Measurements from ENCODE around the gene TMEM204.
A peak's percentile ranks its signal among the peaks of the same experiment; 100 is the strongest.

Gene TMEM204

DNA sequence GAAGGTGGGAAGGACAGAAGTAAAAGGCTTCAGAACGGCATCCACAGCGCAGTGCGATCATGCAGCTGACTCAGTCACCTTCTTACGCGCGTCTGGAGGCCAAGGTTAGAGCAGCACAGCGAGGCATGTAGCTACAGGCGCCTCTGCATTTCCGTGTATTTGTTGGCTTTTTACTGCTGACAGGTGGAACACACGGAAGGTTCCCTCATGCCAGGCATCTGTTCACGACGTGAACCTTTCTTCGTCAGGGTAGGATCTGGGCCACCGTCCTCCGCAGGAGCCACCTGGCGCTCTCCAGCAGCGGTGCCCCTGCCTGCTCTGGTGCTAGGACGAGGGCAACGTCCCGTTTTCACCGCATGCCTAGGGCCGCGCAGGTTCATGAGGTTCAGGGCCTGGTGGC, 15.3 kb downstream of the TMEM204 start:
- TF ChIP-seq, protein P1, sequence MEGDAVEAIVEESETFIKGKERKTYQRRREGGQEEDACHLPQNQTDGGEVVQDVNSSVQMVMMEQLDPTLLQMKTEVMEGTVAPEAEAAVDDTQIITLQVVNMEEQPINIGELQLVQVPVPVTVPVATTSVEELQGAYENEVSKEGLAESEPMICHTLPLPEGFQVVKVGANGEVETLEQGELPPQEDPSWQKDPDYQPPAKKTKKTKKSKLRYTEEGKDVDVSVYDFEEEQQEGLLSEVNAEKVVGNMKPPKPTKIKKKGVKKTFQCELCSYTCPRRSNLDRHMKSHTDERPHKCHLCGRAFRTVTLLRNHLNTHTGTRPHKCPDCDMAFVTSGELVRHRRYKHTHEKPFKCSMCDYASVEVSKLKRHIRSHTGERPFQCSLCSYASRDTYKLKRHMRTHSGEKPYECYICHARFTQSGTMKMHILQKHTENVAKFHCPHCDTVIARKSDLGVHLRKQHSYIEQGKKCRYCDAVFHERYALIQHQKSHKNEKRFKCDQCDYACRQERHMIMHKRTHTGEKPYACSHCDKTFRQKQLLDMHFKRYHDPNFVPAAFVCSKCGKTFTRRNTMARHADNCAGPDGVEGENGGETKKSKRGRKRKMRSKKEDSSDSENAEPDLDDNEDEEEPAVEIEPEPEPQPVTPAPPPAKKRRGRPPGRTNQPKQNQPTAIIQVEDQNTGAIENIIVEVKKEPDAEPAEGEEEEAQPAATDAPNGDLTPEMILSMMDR (IDR thresholded peaks at IDR 0.05; ENCODE audit: low read depth, low read length), result no peak
- DNase-seq, result no peak

DNA sequence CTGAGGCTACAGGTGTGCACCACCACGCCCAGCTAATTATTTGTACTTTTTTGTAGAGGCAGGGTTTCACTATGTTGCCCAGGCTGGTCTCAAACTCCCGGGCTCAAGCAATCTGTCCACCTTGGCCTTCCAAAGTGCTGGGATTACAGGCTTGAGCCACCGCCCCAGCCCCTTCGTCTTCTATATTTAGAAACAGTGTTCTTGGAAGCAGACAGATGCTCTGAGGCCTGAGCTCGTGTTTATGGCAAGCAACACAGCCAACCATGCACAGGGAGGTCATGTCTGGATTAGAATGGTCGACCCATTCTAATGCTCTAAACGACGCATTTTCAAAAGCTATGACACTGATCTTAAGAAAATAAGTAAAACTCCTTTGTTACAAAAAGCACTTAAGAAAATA, 16.6 kb downstream of the TMEM204 start:
- no peak overlapping the region for H3K4me3 ChIP-seq (ENCODE audit: low read depth, low read length)
- peaks cover 3% of the 10 kb centered on the region for H3K36me3 ChIP-seq
- DNase-seq, result no peak
- no peaks in the 10 kb centered on the region; the same call in 1 of the 2 replicates for H3K4me1 ChIP-seq
- H3K9me3 ChIP-seq, result no peaks in the 10 kb centered on the region
- no peaks in the 10 kb centered on the region for H3K27me3 ChIP-seq
- TF ChIP-seq, protein P1 (IDR thresholded peaks at IDR 0.05; ENCODE audit: low read depth, low read length), result no peak

More for the DNA sequence above, 15.3 kb downstream of the TMEM204 start:
- Histone ChIP-seq H3K4me1 (no peaks in the 10 kb centered on the region; the same call in 1 of the 2 replicates), H3K27me3 (no peaks in the 10 kb centered on the region), H3K9me3 (no peaks in the 10 kb centered on the region), H3K4me3 (ENCODE audit: low read depth, low read length) (no peak overlapping the region), H3K36me3 (peaks cover 3% of the 10 kb centered on the region; the same call in 1 of the 2 replicates)

DNA sequence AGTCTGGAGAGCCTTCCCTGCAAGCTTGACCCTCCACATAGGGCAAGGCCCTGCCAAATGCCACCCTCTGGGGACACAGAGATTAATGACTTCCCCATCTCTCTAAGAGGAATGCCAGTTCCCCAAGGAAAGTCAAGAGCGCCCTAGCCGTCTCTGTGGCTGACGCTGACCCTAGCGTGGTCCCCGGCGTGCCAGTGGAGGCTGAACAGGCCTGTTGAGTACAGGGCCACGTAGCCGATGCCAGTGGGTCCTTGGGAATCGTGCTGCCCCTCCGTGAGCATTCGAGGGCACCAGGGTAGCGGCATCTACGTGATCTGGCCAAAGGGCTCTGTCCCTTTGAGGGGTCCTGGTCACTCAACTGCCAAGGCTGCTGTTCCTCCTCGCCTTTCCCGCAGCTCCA, 17.2 kb downstream of the TMEM204 start:
- DNase-seq, result no peak
- Histone ChIP-seq H3K4me3 (ENCODE audit: low read depth, low read length) (no peak overlapping the region), H3K27me3 (no peaks in the 10 kb centered on the region), H3K9me3 (no peaks in the 10 kb centered on the region), H3K36me3 (peaks cover 3% of the 10 kb centered on the region), H3K4me1 (no peaks in the 10 kb centered on the region; the same call in 1 of the 2 replicates)
- TF ChIP-seq, protein P1 (IDR thresholded peaks at IDR 0.05; ENCODE audit: low read depth, low read length), result no peak

DNA sequence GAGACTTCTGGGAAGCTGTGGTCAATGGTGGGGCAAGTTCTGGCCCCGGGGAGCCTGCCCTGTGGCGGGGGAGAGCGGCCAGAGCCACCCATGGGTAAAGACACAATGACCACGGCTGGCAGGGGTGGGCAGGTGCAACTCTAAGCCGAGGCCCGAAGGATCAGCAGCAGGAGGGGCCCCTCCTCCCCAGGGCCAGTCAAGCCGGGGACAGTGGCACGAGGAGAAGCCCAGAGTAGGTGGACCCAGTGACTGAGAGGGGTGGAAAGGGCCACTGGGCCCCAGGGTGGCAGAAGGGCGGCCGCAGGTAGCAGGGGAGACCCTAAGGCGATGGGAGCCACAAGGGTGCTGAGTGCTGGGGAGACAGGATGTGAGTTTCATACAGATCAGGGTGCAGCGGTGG, 17.7 kb downstream of the TMEM204 start:
- no peak for DNase-seq
- TF ChIP-seq, protein P1 (IDR thresholded peaks at IDR 0.05; ENCODE audit: low read depth, low read length), result no peak
- Histone ChIP-seq H3K36me3 (peaks cover 3% of the 10 kb centered on the region), H3K4me3 (ENCODE audit: low read depth, low read length) (no peak overlapping the region), H3K4me1 (no peaks in the 10 kb centered on the region), H3K27me3 (no peaks in the 10 kb centered on the region), H3K9me3 (no peaks in the 10 kb centered on the region)

DNA sequence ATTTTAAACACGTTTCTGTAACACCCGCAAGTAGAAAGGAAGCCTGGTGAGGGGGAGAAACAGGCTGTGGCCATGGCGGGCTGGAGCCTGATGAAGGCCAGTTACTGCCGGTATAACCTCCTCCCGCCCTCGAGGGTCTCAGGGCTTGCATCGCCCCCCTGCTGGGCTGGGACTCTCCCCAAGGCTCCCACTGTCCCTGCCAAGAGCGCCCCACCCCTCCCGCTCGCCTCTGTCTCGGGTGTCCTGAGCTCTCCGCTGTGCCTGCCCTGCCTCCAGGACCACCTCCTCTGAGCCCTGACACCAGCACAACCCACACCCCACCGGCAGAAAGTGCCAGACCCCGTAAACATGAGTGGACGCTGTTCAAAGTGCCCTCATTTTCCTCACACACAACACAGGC, 18.7 kb downstream of the TMEM204 start:
- TF ChIP-seq, protein P1 (IDR thresholded peaks at IDR 0.05; ENCODE audit: low read depth, low read length), result no peak
- Histone ChIP-seq H3K4me1 (no peaks in the 10 kb centered on the region), H3K9me3 (no peaks in the 10 kb centered on the region), H3K36me3 (peaks cover 3% of the 10 kb centered on the region), H3K27me3 (no peaks in the 10 kb centered on the region), H3K4me3 (ENCODE audit: low read depth, low read length) (no peak overlapping the region)
- DNase-seq, result peak; percentile 4

DNA sequence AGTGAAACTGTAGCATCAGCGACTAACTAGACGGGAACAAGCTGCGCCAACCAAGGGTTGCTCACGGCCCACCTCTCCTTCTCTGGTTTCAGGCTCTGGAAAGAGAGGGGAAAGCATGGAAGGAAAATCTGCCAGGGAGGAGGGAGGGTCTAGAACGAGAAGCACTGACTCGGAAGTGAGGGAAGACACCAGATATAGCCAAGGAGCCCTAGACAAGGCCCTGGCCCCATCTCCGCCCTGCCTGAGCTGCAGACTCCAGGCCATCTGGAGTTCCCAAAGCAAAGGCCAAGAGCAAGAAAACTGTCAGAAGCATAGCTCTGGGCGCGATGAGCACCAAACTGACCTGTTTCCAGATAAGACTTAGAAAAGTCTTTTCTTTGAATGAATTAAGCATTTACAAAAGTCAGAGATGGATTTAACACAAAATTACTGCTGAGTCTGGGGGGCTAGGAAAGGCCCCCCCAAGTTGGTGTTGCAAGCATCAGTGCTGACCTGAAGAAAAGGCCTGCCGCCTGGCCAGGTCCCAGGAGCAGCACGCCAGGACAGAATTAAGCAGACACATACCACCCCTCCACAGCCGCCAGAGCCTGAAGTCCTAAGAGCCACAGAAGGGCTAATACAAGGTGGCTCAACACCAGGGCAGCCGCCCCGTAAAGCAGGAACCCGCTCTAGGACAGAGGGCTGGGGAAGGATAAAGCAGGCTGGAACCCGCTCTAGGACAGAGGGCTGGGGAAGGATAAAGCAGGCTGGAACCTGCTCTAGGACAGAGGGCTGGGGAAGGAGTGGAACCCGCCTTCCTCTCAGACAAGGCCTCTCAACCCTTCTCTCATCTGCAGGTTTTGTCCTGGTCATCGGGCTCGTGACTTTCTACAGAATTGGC, 20.7 kb downstream of the TMEM204 start:
- Histone ChIP-seq H3K4me1 (no peaks in the 10 kb centered on the region), H3K4me3 (ENCODE audit: low read depth, low read length) (no peak overlapping the region), H3K27me3 (no peaks in the 10 kb centered on the region), H3K9me3 (no peaks in the 10 kb centered on the region), H3K36me3 (peaks cover 3% of the 10 kb centered on the region)
- DNase-seq, result peak; percentile 1
- TF ChIP-seq, protein P1 (IDR thresholded peaks at IDR 0.05; ENCODE audit: low read depth, low read length), result no peak
